Measurements from ENCODE around the gene GNG7. TPM values are rescaled to one million over a fixed set of nuclear protein-coding genes. Genes with fewer than 3 reads are reported as not detected.

The GNG7 gene
- total and polyA plus RNA-seq, 2 donors (not counting 3 experiments of a cell fraction or from before 2014, with no cell fraction given), result 0.29 to 0.84 TPM

DNA sequence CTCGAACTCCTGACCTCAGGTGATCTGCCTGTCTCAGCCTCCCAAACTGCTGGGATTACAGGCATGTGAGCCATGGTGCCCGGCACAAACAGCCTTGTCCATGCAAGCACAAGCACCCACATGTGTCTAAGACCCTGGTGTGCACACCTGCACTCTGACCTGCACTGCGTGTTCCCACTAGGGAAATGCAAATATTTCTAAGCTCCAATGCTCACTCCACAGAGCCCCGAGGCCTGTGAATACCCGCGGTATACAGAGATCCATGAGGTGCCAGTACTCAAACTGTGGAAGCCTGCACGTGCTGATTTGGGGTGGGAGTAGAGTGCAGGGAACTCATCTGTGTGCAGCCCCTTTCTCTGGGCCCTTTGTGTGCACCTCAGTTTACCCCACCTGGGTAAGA lies 211.8 kb downstream of the GNG7 start:
- no peak overlapping the region for H2AFZ ChIP-seq (ENCODE audit: low read depth, low read length)
- H3K4me3 ChIP-seq (replicated peaks in 1 of 3; ENCODE audit: insufficient read depth in 1 of 3, low read depth in 1 of 3, low read length in 3 of 3), result no peak overlapping the region
- H3K9ac ChIP-seq (replicated peaks; ENCODE audit: extremely low read depth, insufficient read depth, low read length), result peak overlapping the region; percentile 4
- H3K4me1 ChIP-seq (ENCODE audit: control insufficient read depth, extremely low read depth, insufficient read depth, low read length), result peaks cover 24% of the 10 kb centered on the region
- dilution Hi-C loops (cut with MboI; ENCODE audit: extremely low pct_ligation_motif_present, low sequenced_read_pairs) (no loop called here), intact Hi-C loops (cut with micrococcal nuclease) (loop anchor here (1.0 to 2.0 kb wide), 4 partner anchors 14 to 89 kb away; partner anchors contain the start of gene GADD45B)
- H3K79me2 ChIP-seq (ENCODE audit: control insufficient read depth, insufficient read depth, low read length), result no peaks in the 10 kb centered on the region
- POLR2A ChIA-PET, result interaction anchor here (0.7 kb wide), 1 partner anchor 653 kb away, joined by 8 read pairs; no protein-coding TSS in a partner anchor
- no peak for FAIRE-seq
- CTCF ChIA-PET, result interaction anchor here (1.4 to 1.7 kb wide), 2 partner anchors 50 to 53 kb away, joined by 3 to 4 read pairs; no protein-coding TSS in a partner anchor
- no peaks in the 10 kb centered on the region for H3K9me1 ChIP-seq (replicated peaks; ENCODE audit: control insufficient read depth, extremely low read depth, insufficient read depth, low read length)
- no peak overlapping the region for H3K4me2 ChIP-seq (ENCODE audit: insufficient read depth, low read length)
- TF ChIP-seq POLR2A (IDR thresholded peaks at IDR 0.05; ENCODE audit: low read depth, low read length) (no peak), POLR2AphosphoS5 (IDR thresholded peaks at IDR 0.05; ENCODE audit: insufficient read depth, low read depth, low read length) (no peak), EZH2 (IDR thresholded peaks at IDR 0.05; ENCODE audit: borderline replicate concordance, low read depth, low read length, severe bottlenecking) (no peak), JUN (IDR thresholded peaks at IDR 0.05; ENCODE audit: borderline replicate concordance, insufficient read depth, insufficient read length, low read depth) (no peak), FOS (IDR thresholded peaks at IDR 0.05; ENCODE audit: borderline replicate concordance, insufficient read depth, low read length) (no peak), MYC (IDR thresholded peaks at IDR 0.05; ENCODE audit: low read depth, low read length) (no peak)
- H3K27ac ChIP-seq (ENCODE audit: insufficient read depth, low read depth, low read length), result peak overlapping the region; percentile 38
- H3K36me3 ChIP-seq (ENCODE audit: control insufficient read depth in 2 of 2, extremely low read depth in 1 of 2, insufficient read depth in 2 of 2, low read length in 2 of 2), result no peaks in the 10 kb centered on the region
- no peaks in the 10 kb centered on the region for H3K27me3 ChIP-seq (ENCODE audit: control insufficient read depth in 2 of 2, insufficient read depth in 2 of 2, low read length in 2 of 2)
- H3K9me3 ChIP-seq (replicated peaks; ENCODE audit: control insufficient read depth, insufficient read depth, low read length), result no peaks in the 10 kb centered on the region
- no peak for DNase-seq (ENCODE audit: low read depth, low spot score)
- H4K20me1 ChIP-seq (replicated peaks; ENCODE audit: control insufficient read depth, extremely low read depth, insufficient read depth, low read length), result no peaks in the 10 kb centered on the region
- BruUV-seq (replicated peaks), result no TSS peak

GRCh38 chr19:2488942-2489731 lies 213.4 kb downstream of the GNG7 start:
- intact Hi-C loops (cut with micrococcal nuclease), result loop anchor here (1.0 kb wide), 1 partner anchor 10 kb away; no protein-coding TSS in a partner anchor
- Histone ChIP-seq H3K9me3 (replicated peaks; ENCODE audit: control insufficient read depth, insufficient read depth, low read length) (no peaks in the 10 kb centered on the region), H2AFZ (ENCODE audit: low read depth, low read length) (peak overlapping the region; percentile 69), H3K36me3 (ENCODE audit: control insufficient read depth in 2 of 2, extremely low read depth in 1 of 2, insufficient read depth in 2 of 2, low read length in 2 of 2) (no peaks in the 10 kb centered on the region), H3K79me2 (ENCODE audit: control insufficient read depth, insufficient read depth, low read length) (no peaks in the 10 kb centered on the region), H3K4me1 (ENCODE audit: control insufficient read depth, extremely low read depth, insufficient read depth, low read length) (peaks cover 18% of the 10 kb centered on the region), H3K27me3 (ENCODE audit: control insufficient read depth in 2 of 2, insufficient read depth in 2 of 2, low read length in 2 of 2) (no peaks in the 10 kb centered on the region), H3K9ac (replicated peaks; ENCODE audit: extremely low read depth, insufficient read depth, low read length) (peak overlapping the region; percentile 74), H3K27ac (ENCODE audit: insufficient read depth, low read depth, low read length) (peak overlapping the region; percentile 19), H3K4me3 (replicated peaks in 1 of 3; ENCODE audit: insufficient read depth in 1 of 3, low read depth in 1 of 3, low read length in 3 of 3) (peak overlapping the region; percentile 14 to 25 (median 15)), H3K4me2 (ENCODE audit: insufficient read depth, low read length) (peak overlapping the region; percentile 47), H4K20me1 (replicated peaks; ENCODE audit: control insufficient read depth, extremely low read depth, insufficient read depth, low read length) (no peaks in the 10 kb centered on the region), H3K9me1 (replicated peaks; ENCODE audit: control insufficient read depth, extremely low read depth, insufficient read depth, low read length) (no peaks in the 10 kb centered on the region)
- BruUV-seq (replicated peaks), result no TSS peak
- DNase-seq (ENCODE audit: low read depth, low spot score) (peak; percentile 34), FAIRE-seq (peak; percentile 55)
- ChIA-PET CTCF (no interaction called here), POLR2A (interaction anchor here (2.3 kb wide), 1 partner anchor 13 kb away, joined by 11 read pairs; the partner anchor contains the start of gene GADD45B)
- TF ChIP-seq EZH2 (IDR thresholded peaks at IDR 0.05; ENCODE audit: borderline replicate concordance, low read depth, low read length, severe bottlenecking) (no peak), MAX (IDR thresholded peaks at IDR 0.05; ENCODE audit: insufficient read depth, insufficient read length) (no peak), GATA2 (IDR thresholded peaks at IDR 0.05; ENCODE audit: insufficient read depth, insufficient read length, low read depth, low read length) (no peak), POLR2A (IDR thresholded peaks at IDR 0.05; ENCODE audit: low read depth, low read length) (no peak), POLR2AphosphoS5 (IDR thresholded peaks at IDR 0.05; ENCODE audit: insufficient read depth, low read depth, low read length) (no peak), FOS (IDR thresholded peaks at IDR 0.05; ENCODE audit: borderline replicate concordance, insufficient read depth, low read length) (no peak), MYC (IDR thresholded peaks at IDR 0.05; ENCODE audit: low read depth, low read length) (no peak), JUN (IDR thresholded peaks at IDR 0.05; ENCODE audit: borderline replicate concordance, insufficient read depth, insufficient read length, low read depth) (no peak)
- TF ChIP-seq, protein P1, sequence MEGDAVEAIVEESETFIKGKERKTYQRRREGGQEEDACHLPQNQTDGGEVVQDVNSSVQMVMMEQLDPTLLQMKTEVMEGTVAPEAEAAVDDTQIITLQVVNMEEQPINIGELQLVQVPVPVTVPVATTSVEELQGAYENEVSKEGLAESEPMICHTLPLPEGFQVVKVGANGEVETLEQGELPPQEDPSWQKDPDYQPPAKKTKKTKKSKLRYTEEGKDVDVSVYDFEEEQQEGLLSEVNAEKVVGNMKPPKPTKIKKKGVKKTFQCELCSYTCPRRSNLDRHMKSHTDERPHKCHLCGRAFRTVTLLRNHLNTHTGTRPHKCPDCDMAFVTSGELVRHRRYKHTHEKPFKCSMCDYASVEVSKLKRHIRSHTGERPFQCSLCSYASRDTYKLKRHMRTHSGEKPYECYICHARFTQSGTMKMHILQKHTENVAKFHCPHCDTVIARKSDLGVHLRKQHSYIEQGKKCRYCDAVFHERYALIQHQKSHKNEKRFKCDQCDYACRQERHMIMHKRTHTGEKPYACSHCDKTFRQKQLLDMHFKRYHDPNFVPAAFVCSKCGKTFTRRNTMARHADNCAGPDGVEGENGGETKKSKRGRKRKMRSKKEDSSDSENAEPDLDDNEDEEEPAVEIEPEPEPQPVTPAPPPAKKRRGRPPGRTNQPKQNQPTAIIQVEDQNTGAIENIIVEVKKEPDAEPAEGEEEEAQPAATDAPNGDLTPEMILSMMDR (IDR thresholded peaks at IDR 0.05; ENCODE audit: extremely low read depth in 1 of 2, insufficient read depth in 1 of 2, low read depth in 1 of 2, low read length in 2 of 2), result no peak
- dilution Hi-C loops (cut with MboI; ENCODE audit: extremely low pct_ligation_motif_present, low sequenced_read_pairs), result no loop called here

All from endothelial cell of umbilical vein (primary cell).